HL-60 (cell line): ENCODE measurements around the gene WWOX.

Source experiments
- DNase-seq, 2 experiments: peaks; one replicate each; pipeline ENCODE4 v3.0.0-alpha.2; 2010 to 2020; ENCODE audit warnings: low read depth in 1 of 2, low spot score in 1 of 2
- H3K27ac ChIP-seq: fragments of 250-450 bp; sonication (Bioruptor Pico); replicated peaks from 2 replicates; pipeline ENCODE4 v1.5.1; 2020; ENCODE audit warnings: mild to moderate bottlenecking, moderate library complexity
- H3K27me3 ChIP-seq: fragments of 250-450 bp; sonication (Bioruptor Pico); 2 replicates; pipeline ENCODE4 v1.5.1; 2021; ENCODE audit warnings: mild to moderate bottlenecking, moderate library complexity; ENCODE audit not compliant: insufficient read depth, poor library complexity, severe bottlenecking
- H3K4me3 ChIP-seq: replicated peaks from 2 replicates; pipeline ENCODE4 v1.5.1; 2011; ENCODE audit warnings: mild to moderate bottlenecking, control low read depth, low read length; ENCODE audit not compliant: insufficient read depth
- CTCF ChIP-seq: IDR thresholded peaks from one replicate; pipeline ENCODE4 v1.5.1; 2011; ENCODE audit warnings: low read length, control low read depth, inconsistent platforms; ENCODE audit not compliant: insufficient read depth
- GABPA ChIP-seq: IDR thresholded peaks from 2 replicates; pipeline ENCODE4 v1.6.1; 2012; ENCODE audit warnings: low read depth
- POLR2AphosphoS5 ChIP-seq: IDR thresholded peaks from 2 replicates; pipeline ENCODE4 v1.6.1; 2012; ENCODE audit warnings: low read depth
- REST ChIP-seq: IDR thresholded peaks from 2 replicates; pipeline ENCODE4 v1.6.1; 2012; ENCODE audit warnings: low read depth; ENCODE audit not compliant: insufficient replicate concordance
- SPI1 ChIP-seq: IDR thresholded peaks from 2 replicates; pipeline ENCODE4 v1.6.1; 2012; ENCODE audit warnings: low read depth, mild to moderate bottlenecking, borderline replicate concordance

Gene WWOX

GRCh38 chr16:79041206-79041605 lies 941.8 kb downstream of the WWOX start:
- Histone ChIP-seq H3K27me3 (no peaks in the 10 kb centered on the region), H3K4me3 (no peak overlapping the region), H3K27ac (no peak overlapping the region)
- no peak for TF ChIP-seq CTCF
- no peak for TF ChIP-seq GABPA
- no peak for DNase-seq

GRCh38 chr16:79042141-79042540 lies 942.7 kb downstream of the WWOX start:
- TF ChIP-seq SPI1 (no peak), GABPA (no peak), POLR2AphosphoS5 (no peak), REST (no peak), CTCF (no peak)
- no peak overlapping the region for H3K4me3 ChIP-seq
- no peak overlapping the region for H3K27ac ChIP-seq
- H3K27me3 ChIP-seq, result no peaks in the 10 kb centered on the region
- DNase-seq, result no peak

- TF ChIP-seq POLR2AphosphoS5 (no peak), REST (no peak), SPI1 (no peak), GABPA (no peak), CTCF (no peak)
- Histone ChIP-seq H3K4me3 (no peak overlapping the region), H3K27me3 (no peaks in the 10 kb centered on the region), H3K27ac (no peak overlapping the region)
- no peak for DNase-seq
These were observed 943.4 kb downstream of the WWOX start for GRCh38 chr16:79042886-79043285.

- H3K4me3 ChIP-seq, result no peak overlapping the region
- TF ChIP-seq GABPA, result no peak
- TF ChIP-seq CTCF, result no peak
- no peak for TF ChIP-seq SPI1
- TF ChIP-seq REST, result no peak
- TF ChIP-seq POLR2AphosphoS5, result no peak
- H3K27me3 ChIP-seq, result no peaks in the 10 kb centered on the region
- no peak overlapping the region for H3K27ac ChIP-seq
- no peak for DNase-seq
These were observed 945.7 kb downstream of the WWOX start for GRCh38 chr16:79045191-79045590.
